Posterior cingulate gyrus (tissue), 11 donors: Measurements from ENCODE around the gene CYSTM1.

Source experiments
- DNase-seq, 10 donors: peaks; one replicate each; pipeline versions ENCODE4 v3.0.0 to v3.0.0-alpha.2; 2020 to 2021; ENCODE audit warnings: mixed read lengths in 3 of 10
- intact Hi-C: fragments of 100-400 bp; cut with DNase I; formaldehyde crosslinking; loops from one replicate; pipeline ENCODE4 v1.15.1; 2023

Gene CYSTM1, protein sequence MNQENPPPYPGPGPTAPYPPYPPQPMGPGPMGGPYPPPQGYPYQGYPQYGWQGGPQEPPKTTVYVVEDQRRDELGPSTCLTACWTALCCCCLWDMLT

DNA sequence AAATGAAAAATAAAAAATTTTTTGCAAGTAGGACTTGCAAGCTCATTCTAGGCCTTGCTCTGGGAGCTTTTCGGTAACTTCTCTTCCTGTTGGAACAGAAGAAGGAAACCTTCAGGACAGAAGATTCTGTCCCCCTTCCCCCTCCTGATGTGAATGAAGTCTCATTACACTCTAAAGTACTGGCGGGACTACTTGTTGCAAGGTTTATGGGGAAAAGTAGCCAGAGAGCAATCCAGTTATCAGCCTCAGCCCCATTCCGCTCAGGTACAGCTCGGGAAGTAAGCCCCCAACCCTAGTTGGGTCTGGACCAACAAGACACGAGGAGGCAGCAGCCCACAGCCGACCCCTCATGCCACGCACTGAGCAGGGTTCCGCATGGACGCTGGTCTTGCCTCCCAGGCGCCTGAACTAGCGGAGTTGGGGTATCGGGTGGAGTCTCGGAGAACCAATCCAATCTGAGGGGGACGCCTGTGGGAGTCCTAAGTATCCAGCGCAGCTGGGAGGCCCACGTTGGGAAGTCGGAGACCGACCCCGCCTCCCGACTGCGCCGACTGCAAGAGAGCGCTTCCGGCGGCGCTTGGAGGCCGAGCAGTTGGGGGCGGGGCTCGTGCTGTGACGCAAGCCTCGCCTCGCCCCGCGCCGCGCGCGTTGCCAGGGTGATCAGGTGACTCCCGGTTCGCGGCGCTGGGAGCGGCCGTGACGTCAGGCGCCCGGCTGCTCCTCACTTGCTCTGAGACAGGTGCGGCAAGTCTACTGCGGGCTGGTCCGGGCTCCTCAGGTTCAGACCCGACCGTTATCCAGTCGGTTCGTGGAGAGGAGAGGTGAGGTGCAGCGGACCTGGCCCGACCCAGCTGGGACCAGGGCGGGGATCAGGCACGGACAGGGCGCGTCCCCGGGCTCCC is at the start of gene CYSTM1:
CYSTM1 (plus strand) TSS at position 724 of the 902 bp plus-strand sequence. CDS start 19,278 bp downstream, outside the sequence.
- DNase-seq = peak; percentile 84 to 99 (median 94)
- intact Hi-C loops = loop anchor here (10.0 kb wide), 1 partner anchor 170 kb away; the partner anchor contains the start of gene HBEGF

DNA sequence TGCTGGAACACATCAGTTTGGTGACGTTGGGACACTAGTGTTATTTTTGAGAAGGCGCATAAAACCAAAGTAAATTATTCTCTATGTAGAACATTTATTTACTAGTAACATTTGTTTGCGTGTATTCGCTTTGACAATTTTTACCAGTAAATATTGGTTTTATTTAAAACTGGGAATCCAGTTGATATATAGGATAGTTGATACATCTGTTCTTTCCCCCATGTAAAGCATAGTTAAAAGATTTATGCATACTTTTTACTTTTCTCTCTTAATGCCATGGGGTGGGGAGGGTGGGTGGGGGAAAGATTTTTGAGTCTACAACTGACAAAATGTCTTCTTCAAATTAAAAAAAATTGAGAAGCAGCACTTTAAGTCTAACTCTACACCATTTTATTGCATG is 49.4 kb upstream of the CYSTM1 start, which contains the start of gene IGIP:
IGIP (plus strand) TSS at position 301 of the 400 bp plus-strand sequence. CDS start 2,540 bp downstream, outside the sequence.
- DNase-seq = no peak
- intact Hi-C loops = no loop called here

DNA sequence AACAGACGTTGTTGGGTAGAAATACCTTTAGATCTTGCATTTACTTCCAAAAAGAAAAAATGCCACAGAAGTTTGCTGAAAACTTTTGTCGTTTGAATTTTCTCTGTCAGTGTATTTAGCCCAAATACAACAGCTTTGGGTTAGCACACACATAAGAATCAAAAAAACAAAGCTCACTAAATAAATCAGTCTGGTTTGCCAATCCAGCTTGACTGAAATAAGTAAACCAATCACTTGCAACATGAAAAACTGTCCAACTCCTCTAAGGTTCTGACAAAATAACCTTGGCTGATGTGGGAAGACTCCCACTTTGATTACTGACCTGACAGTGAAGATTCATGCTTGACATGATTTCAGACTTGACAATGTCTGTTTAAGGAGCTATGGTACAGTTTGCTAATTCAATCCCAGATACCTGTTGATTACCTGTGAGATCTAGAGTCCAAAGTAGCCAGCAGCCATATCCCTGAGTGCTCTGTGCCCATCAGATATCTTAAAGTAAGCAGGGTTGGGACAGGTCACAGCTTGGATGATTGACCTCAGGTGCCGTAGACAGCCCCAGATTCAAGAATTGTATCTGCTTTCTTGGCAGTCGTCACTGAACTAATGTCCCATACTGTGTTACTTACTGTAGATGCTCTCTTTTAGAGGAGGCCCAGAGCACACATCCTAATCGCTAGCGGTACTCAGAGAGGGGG is 48.5 kb upstream of the CYSTM1 start:
- intact Hi-C loops = no loop called here

DNA sequence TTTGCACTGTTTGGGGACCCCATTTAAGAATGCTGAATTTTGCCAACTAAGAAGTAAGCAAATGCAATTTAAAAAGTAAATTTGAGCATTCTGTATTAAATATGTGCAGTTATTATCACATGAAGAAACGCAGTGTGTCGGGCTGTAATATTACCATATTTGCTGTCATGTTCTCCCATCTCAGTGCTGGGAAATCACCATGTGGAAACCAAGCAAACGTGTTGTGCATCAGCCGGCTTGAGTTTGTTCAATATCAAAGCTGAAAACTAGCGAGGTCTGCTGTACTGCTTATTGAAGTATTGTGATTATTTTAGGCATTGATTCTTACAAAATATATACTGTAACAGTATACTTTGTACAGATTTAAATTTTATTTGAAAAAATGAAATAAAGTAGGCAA is 46.6 kb upstream of the CYSTM1 start:
- intact Hi-C loops = no loop called here
- DNase-seq = no peak

More for the DNA sequence above, 48.5 kb upstream of the CYSTM1 start:
- DNase-seq = no peak

DNA sequence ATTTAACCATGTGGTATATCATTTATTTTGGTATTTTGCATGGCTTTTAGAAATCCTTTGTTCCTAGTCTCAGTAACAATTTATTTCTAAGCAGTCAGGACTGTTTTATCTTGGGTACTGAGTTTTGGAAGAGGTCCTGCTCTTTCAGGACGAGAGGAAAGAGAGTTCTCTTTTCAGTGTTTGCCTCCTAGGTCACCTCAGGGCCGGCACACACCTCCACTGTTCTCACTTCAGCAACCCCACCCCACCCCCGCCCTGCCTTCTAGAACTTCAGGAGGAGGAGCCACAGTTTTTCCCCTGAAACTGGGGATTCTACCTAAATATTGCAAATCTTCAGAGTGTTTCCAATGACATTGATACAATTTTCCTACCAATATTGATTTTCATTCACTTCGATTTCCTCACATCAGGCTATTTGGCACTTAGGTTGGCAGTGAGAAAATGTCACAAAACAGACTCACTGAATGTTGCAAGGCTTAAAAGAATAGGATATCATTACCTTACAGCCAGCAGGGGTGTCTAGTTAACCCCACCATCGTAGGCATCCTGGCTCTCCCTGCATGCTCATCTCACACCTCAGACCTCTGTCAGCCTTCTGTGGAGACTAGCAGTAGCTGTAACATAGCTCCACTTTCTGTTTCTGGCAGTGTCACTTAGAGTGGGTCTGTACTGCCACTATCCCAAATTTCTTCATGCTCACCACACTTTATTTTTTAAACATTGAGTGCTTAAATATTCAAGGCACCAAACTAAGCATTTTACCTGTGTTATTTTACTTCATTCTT is 43.8 kb upstream of the CYSTM1 start:
- intact Hi-C loops = no loop called here
- DNase-seq = no peak

DNA sequence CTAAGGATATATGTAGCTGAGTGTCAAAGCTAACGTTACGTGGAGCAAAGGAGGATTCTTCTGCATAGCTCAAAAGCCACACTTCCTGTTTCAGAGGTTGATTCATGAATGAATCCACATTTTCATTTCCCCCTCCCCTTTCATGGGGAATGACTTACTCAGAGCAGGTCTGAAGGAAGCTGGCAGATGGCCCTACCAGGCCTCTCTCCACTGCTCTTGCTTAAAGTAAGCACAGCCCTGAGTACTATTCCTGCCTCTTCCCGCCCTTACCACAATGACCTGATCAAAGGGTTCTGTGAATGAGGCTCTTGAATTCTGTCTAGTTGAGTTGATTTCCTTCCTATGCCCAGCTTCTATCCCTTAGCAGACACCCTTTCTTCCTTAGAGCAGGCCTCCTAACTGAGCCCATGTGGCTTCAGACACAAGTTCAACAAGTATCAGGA is 43.0 kb upstream of the CYSTM1 start:
- DNase-seq = no peak
- intact Hi-C loops = no loop called here

DNA sequence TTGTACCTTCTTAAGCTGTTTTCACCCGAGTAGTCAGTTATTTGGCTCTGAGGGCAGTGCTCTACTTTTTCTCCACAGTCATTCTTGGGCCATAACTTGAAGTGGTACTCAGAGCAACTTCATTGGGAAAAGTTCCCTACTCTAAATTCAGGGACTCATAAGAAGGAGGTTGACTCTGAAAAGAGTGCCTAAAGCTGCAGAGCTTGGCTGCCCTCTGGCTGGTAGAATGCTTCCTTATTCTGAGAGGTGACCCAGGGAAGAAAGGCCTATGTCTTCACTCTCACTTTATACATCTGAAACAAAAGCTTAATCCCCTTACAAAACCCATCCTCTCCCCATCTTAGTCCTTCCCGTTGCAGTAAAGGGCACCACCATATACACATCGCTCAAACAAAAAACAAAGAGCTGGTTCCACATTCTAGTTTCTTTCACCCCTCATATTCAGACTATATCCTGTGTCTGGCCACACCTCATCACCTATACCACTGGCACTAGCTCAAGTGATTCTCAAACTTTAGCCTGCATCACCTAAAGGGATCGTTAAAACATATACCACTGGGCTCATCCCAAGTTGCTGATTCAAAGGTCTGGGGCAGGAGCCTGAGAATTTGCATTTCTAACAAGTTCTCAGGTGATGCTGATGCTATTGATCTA is 41.3 kb upstream of the CYSTM1 start:
- no peak for DNase-seq
- intact Hi-C loops = no loop called here

DNA sequence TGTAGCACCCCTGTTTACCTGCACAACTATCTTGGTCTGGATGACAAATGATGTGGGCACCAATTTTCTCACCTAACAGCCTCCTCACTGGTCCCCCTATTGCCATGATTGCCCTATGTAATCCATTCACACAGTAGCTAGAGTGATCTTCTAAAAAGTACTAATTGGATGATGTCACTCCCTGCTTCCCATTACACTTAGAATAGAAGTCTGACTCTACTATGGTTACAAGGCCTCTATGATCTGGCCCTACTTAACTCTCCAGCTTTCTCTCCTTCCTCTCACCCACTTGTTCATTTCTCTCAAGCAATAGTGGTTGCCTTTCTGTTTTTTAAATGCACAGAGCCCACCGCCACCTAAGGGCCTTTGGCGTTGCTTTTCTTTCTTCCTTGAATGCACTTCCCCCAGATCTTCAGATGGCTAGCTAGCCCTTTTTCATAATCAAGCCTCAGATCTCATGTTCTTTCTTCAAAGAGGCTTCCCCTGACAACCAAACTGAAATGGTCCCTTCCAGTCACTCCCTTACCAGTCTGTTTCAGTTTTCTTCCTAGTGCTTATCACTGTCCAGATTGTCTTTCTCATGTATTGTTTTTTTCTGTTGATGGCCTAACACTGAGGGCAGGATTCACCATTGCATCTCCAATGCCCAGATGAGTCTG is 40.6 kb upstream of the CYSTM1 start:
- no peak for DNase-seq
- intact Hi-C loops = no loop called here

DNA sequence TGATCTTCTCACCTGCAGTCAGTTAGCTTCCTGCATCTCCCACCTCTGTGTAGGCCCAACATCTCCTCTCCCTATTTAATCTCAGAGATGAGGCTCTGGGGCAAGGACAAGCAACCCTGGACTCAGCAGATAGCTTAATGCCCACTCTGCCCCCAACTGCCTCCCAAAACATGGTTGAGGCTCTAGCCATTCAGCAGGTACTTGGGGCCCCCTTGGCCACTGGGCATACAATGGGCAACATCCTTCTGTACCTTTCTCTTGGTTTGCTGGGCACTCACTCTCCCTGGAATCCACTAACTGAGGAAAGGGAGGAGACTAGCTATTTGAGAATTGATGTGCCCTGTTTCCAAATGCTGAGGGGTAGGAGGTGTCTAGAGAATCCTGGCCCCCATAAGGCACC is 39.9 kb upstream of the CYSTM1 start:
- DNase-seq = no peak
- intact Hi-C loops = no loop called here

DNA sequence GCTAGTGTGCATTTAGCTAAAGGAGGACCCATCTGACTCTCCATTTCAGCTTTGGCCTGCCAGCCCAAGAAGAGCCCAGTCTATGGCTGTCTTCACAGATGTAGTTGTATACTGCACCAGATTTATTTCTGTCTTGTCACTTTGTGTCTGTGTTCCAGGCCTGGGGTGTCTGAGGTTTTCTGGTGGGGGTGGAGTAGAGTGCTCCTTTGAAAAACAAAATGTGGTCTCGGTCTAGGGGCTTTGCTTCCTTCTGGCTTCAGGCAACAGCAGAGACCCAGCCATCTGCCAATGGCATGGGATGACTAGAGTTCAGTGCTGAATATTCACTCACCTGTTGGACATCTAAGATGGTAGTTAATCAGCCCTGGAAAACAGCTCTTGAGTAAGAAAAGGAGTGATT is 38.4 kb upstream of the CYSTM1 start:
- intact Hi-C loops = no loop called here
- DNase-seq = no peak

DNA sequence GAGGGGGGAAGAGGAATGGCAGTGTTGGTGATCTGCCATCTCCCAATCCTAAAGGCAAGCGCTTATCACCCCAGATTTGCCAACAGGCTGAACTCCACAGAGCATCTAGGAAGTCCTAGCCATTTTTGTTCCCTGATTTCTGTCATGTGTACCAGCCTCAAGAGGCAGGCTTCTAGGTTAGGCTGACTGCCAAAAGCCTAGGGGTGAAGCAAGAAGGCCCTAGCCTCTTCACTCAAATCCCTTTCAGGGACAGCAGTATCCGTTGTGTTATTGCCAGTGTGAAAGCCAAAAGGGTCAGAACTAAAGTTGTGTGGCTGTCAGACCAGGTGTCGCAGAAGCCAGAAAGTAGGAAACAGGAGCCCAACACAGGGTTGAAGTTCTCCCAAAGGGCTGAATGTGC is 34.6 kb upstream of the CYSTM1 start:
- DNase-seq = no peak
- intact Hi-C loops = no loop called here

DNA sequence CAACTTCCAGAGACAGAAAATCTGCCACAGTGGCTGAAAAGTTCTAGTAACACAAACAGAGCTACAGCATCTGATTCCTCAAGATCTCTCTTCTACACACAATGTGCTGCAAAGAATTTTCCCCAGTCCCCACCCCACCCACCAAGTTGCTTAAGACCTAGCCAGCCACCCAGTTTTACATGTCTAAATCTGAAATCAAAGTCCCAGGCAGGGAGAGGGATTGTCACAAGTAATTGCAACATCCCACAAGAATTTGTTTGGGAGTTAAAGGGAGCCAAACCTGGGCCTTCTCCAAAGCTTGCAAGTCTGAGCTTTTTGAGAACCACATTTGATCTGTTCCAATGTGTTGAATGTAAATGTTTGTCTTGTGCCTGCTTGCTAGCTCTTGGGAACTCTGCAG is 33.7 kb upstream of the CYSTM1 start:
- no peak for DNase-seq
- intact Hi-C loops = no loop called here

DNA sequence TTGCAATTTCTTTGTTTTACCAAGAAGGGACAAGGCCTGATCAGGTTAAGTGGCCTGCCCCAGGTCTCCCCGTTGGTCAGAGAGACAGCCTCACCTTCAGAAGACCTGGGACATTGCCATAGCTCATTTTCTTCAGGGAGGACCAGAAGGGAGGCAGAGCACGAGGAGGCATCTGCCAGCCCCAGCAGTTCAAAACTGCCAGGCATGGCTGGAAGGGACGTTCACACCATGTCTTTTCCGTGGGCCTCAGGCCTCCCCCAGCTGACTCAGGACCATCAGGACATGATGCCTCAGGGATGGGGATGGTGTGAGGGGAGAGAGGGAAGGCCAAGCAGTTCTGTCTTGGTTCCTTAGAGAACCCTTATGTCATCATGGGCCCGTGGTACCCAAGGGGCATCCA is 32.7 kb upstream of the CYSTM1 start:
- no peak for DNase-seq
- intact Hi-C loops = no loop called here

DNA sequence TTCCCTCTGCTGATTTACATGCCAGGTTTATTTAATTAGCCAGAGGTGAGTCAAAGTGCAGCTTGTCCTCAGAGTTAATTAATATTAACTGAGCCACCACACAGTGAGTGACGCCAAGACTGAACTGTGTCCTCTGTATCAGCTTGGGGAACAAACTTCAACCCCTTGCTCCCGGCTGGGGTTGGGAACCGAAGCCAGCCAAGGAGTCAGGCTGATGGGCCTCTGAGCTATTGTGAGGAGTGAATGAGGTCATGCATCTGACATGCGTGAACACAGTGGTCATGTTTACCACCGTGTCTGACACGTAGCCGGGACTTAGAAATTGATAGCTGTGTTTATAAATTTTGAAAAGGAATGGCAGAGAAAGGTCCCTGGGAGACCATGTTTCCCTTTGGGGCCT is 32.1 kb upstream of the CYSTM1 start:
- intact Hi-C loops = no loop called here
- no peak for DNase-seq

DNA sequence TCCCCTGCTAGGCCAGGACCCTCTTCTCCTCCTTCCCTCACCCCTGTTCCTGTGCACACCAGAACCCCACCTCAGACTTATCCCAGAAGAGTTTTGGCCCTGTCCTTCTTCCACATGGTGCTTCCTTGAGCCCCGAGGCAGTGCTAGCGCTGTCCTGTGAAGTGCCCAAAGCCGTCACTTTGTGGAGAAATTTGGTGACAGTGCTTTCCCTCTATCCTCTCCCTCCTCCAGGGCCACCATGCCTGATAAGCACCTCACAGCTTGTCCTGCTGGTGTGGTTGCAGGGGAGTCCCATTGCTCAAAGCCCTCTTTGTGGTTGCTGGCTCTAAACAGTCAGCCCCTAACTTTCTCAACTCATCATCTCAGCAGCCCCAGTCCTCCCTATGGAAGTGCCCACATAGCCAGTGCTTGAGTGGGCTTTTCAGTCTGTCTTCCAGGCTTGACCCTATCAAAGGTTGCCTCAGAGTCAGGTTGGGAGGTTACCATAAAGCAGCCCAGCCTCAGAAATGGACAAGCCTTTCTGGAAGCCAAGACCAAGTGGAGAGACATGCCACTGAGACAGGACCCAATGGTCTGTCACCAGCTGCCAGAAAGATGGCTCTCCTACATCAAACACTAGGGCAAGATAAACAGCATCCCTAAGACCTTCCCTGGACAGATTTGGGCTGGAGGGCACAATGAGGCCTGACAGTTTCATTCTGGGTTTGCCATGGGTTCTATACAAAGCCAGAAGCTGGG is 31.3 kb upstream of the CYSTM1 start:
- peak in 1 of 10 donors; percentile 55 for DNase-seq
- intact Hi-C loops = no loop called here

DNA sequence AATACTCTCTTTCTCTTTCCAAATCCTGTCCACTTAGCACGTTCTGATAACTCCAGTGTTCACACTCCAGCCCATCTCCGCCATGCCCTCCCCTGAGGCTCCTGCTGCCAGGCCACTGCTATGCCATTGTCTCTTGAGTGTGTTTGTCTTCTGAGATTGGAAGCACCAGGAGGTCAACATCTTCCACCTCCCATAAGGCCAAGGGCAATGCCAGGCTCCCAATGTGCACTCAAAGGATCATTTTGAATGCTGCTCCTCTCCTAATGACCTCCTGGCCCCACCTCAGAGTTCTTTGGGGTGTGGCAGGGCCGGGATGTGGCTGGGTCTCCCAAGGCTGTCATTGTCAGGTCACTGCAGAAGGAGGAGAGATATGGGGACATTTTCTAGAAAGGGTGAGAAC is 29.7 kb upstream of the CYSTM1 start:
- intact Hi-C loops = loop anchor here (5.0 kb wide), 1 partner anchor 33 kb away; the partner anchor contains the start of gene PURA

DNA sequence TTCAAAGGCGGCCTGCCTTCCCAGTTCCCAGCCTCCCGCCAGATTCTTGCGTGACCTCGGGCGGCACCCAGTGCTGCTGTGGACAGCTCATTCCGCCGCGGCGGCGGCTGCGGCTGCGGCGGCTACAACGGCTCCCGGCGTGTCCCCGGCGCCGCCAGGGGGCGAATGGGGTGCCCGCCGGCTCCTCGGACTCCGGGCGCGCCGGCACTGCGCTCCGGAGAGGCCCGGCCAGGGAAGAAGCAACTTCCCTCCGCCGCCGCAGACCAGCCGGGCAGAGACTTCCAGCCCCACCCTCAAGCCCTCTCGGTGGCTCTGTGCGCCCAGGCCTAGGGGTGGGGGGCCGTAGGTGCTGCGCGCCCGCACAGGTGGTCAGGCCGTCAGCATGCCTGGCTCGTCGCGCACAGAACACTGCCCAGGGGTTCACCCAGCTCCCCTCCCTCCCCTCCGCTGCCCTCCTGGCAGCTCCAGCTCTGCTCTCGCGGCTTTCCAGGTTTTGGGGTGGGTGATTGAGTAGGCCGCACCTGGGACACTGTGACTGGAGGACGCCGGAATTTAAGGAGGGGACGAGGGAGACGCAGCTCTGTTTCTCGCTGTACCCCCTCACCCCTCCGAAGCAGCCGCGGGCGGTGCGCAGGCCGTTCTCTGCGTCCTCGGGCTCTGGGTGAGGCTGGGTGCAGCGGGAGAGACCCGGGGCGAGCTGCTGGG is 29.0 kb upstream of the CYSTM1 start:
- intact Hi-C loops = loop anchor here (5.0 kb wide), 1 partner anchor 34 kb away; the partner anchor contains the start of gene PURA
- peak; percentile 32 to 94 (median 55) for DNase-seq

More for the DNA sequence above, 29.7 kb upstream of the CYSTM1 start:
- DNase-seq = no peak

DNA sequence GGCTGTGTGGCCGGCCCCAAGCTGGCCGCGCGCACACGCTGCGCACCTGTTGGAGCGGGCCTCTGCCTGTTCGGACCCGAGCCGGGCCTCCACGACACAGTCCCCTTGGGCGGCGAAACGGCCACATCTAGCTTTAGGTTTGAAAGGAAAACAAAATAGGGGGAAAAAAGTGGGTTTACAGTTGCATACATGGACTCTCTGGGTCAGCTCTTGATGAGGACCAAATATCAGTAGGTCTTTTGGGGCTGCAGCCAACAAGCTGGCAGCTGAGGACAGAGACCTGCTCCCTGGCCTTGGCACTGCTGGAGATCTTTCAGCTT is 28.5 kb upstream of the CYSTM1 start:
- DNase-seq = no peak
- intact Hi-C loops = loop anchor here (5.0 kb wide), 1 partner anchor 34 kb away; the partner anchor contains the start of gene PURA
